Osteoblast (primary cell): Measurements from ENCODE around the gene ANO6. TPM values are rescaled to one million over a fixed set of nuclear protein-coding genes. Genes with fewer than 3 reads are reported as not detected.
A peak's percentile ranks its signal among the peaks of the same experiment; 100 is the strongest.
"Not testable (repeated sequence)": the region's sequence is repeated elsewhere in the genome, so short reads cannot be mapped to it uniquely, and the experiment has no call there.

Experiments
- DNase-seq: peaks from one replicate; pipeline ENCODE4 v3.0.0; 2011; ENCODE audit warnings: low spot score, mixed read lengths; ENCODE audit not compliant: insufficient read length; ENCODE audit errors: missing footprints
- H2AFZ ChIP-seq: 2 replicates; pipeline ENCODE4 v1.6.0; 2011; ENCODE audit warnings: mild to moderate bottlenecking, low read length
- H3K27ac ChIP-seq: 2 replicates; pipeline ENCODE4 v1.5.1; 2011; ENCODE audit warnings: mild to moderate bottlenecking, low read depth, low read length, moderate library complexity
- H3K27me3 ChIP-seq: 2 replicates; pipeline ENCODE4 v1.6.0; 2012; ENCODE audit warnings: mild to moderate bottlenecking, control low read depth, inconsistent platforms, low read length, moderate library complexity; ENCODE audit not compliant: insufficient read depth
- H3K36me3 ChIP-seq: 2 replicates; pipeline ENCODE4 v1.5.1; 2011; ENCODE audit warnings: mild to moderate bottlenecking, low read length, control low read depth, moderate library complexity; ENCODE audit not compliant: insufficient read depth
- H3K4me1 ChIP-seq: 2 replicates; pipeline ENCODE4 v1.5.1; 2011; ENCODE audit warnings: mild to moderate bottlenecking, low read length, control low read depth, moderate library complexity; ENCODE audit not compliant: insufficient read depth
- H3K4me2 ChIP-seq: 2 replicates; pipeline ENCODE4 v1.6.0; 2011; ENCODE audit warnings: mild to moderate bottlenecking, low read length; ENCODE audit not compliant: insufficient read depth
- H3K4me3 ChIP-seq: fragments of 200-600 bp; sonication (generic); 3 replicates; pipeline ENCODE4 v1.5.1; 2012; ENCODE audit warnings: mild to moderate bottlenecking, low read length, inconsistent platforms; ENCODE audit not compliant: insufficient read depth
- H3K79me2 ChIP-seq: 2 replicates; pipeline ENCODE4 v1.6.0; 2012; ENCODE audit warnings: mild to moderate bottlenecking, low read length, control low read depth, inconsistent platforms; ENCODE audit not compliant: insufficient read depth
- H3K9me3 ChIP-seq: 2 replicates; pipeline ENCODE4 v1.5.1; 2011; ENCODE audit warnings: low read depth, low read length, control low read depth
- H4K20me1 ChIP-seq: 2 replicates; pipeline ENCODE4 v1.6.0; 2012; ENCODE audit warnings: mild to moderate bottlenecking, low read length, control low read depth; ENCODE audit not compliant: insufficient read depth
- CTCF ChIP-seq: IDR thresholded peaks from 2 replicates; pipeline ENCODE4 v1.5.1; 2011; ENCODE audit warnings: mild to moderate bottlenecking, low read depth, low read length, moderate library complexity; ENCODE audit errors: extremely low read depth
- total RNA-seq: library from RNA; depleted of rRNA; stranded (reverse); fragments of >200 nt; gene quantifications from 2 replicates; pipeline ENCODE4 v1.2.3, GENCODE V29; 2012

The ANO6 gene
- 49.9 and 53.3 TPM in 2 replicates for total RNA-seq

- Histone ChIP-seq H3K79me2 (peaks cover 45% of the 10 kb centered on the region), H3K36me3 (no peaks in the 10 kb centered on the region), H3K4me3 (peak within 1 kb of the TSS; percentile 90), H3K4me2 (peak within 1 kb of the TSS; percentile 99), H3K9me3 (no peaks in the 10 kb centered on the region), H4K20me1 (peaks cover 11% of the 10 kb centered on the region), H2AFZ (peak within 1 kb of the TSS; percentile 100), H3K4me1 (peaks cover 4% of the 10 kb centered on the region), H3K27me3 (no peaks in the 10 kb centered on the region), H3K27ac (peak within 1 kb of the TSS; percentile 87)
- peak; percentile 21 for TF ChIP-seq CTCF
- peak; percentile 93 for DNase-seq
These were observed at the start of gene ANO6 for GRCh38 chr12:45215419-45216229. Gene ANO6, plus strand, starts transcription at chr12:45216095. Its CDS starts 227 bp downstream, at chr12:45216322.

GRCh38 chr12:45168976-45169375 lies 46.9 kb upstream of the ANO6 start:
- Histone ChIP-seq H3K9me3 (no peaks in the 10 kb centered on the region), H3K27ac (no peak overlapping the region), H3K4me1 (no peaks in the 10 kb centered on the region), H4K20me1 (no peaks in the 10 kb centered on the region), H3K27me3 (peaks cover 11% of the 10 kb centered on the region), H3K79me2 (no peaks in the 10 kb centered on the region), H2AFZ (no peak overlapping the region), H3K4me3 (no peak overlapping the region), H3K4me2 (no peak overlapping the region), H3K36me3 (no peaks in the 10 kb centered on the region)
- no peak for TF ChIP-seq CTCF
- DNase-seq = no peak

DNA sequence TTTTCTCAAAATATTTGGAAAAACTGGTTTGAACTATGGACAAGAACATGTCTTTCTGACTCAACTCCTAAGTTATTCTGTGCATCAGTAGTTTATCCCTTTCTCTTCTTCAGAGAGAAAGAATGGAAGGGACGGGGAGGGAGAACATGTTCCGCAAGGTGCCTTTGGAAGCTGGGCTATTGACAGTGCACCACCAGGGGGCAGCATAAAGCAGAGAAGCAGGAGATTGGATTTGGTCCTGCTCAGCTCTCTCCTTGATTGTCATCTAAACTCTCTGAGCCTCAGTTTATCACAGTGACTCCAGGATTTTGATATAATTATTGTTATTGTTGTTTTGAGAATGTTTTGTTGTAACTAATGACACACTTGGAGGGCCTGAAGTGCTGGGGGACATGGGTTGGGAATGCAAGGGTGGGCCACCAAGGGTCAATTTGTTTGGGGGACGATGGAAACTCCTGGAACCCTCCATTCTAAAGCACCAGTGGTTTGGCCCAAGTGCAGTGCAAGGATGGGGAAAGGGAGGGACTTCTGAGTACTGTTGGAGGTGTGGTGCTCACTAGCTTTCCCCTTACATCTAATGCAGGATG lies 45.3 kb upstream of the ANO6 start:
- Histone ChIP-seq H3K27me3 (peaks cover 9% of the 10 kb centered on the region), H3K36me3 (no peaks in the 10 kb centered on the region), H3K4me3 (no peak overlapping the region), H2AFZ (no peak overlapping the region), H3K4me2 (no peak overlapping the region), H3K4me1 (no peaks in the 10 kb centered on the region), H3K27ac (no peak overlapping the region), H4K20me1 (no peaks in the 10 kb centered on the region), H3K9me3 (no peaks in the 10 kb centered on the region), H3K79me2 (no peaks in the 10 kb centered on the region)
- peak; percentile 96 for TF ChIP-seq CTCF
- DNase-seq = peak; percentile 90

GRCh38 chr12:45173293-45173692 lies 42.6 kb upstream of the ANO6 start:
- not testable (repeated sequence) for H3K4me2 ChIP-seq

More at GRCh38 chr12:45173293-45173692, 42.6 kb upstream of the ANO6 start:
- not testable (repeated sequence) for H3K79me2 ChIP-seq, H2AFZ ChIP-seq, H3K4me1 ChIP-seq, DNase-seq, H4K20me1 ChIP-seq, H3K9me3 ChIP-seq, H3K27ac ChIP-seq, H3K4me3 ChIP-seq, H3K36me3 ChIP-seq, H3K27me3 ChIP-seq
- peak; percentile 40 for TF ChIP-seq CTCF
